HG02884 (cell line): Measurements from ENCODE around the gene HIVEP2.
"Not testable (repeated sequence)": the region's sequence is repeated elsewhere in the genome, so short reads cannot be mapped to it uniquely, and the experiment has no call there.

Source experiments
- ATAC-seq: cut with Tn5 transposase; IDR thresholded peaks from one replicate; pipeline ENCODE4 v1.9.1; 2021; ENCODE audit warnings: mild to moderate bottlenecking, moderate library complexity; ENCODE audit not compliant: unreplicated experiment

The HIVEP2 gene

GRCh38 chr6:142945049-142945445 is at the start of gene HIVEP2:
HIVEP2 (minus strand) TSS chr6:142945176; CDS start chr6:142774738, 170,438 bp downstream.
- ATAC-seq: peak; percentile 25

GRCh38 chr6:142993977-142994376 is 49.0 kb upstream of the HIVEP2 start:
- ATAC-seq: no peak

GRCh38 chr6:142987490-142987889 is 42.5 kb upstream of the HIVEP2 start:
- ATAC-seq: no peak

- no peak for ATAC-seq
Measured at GRCh38 chr6:142985281-142985680, 40.3 kb upstream of the HIVEP2 start.

- ATAC-seq: no peak
Measured at GRCh38 chr6:142984386-142984785, 39.4 kb upstream of the HIVEP2 start.

- ATAC-seq: no peak
Measured at GRCh38 chr6:142975365-142975764, 30.4 kb upstream of the HIVEP2 start.

GRCh38 chr6:142970941-142971340 is 26.0 kb upstream of the HIVEP2 start:
- not testable (repeated sequence) for ATAC-seq

GRCh38 chr6:142968601-142969000 is 23.6 kb upstream of the HIVEP2 start:
- no peak for ATAC-seq

- ATAC-seq: peak; percentile 57
Measured at GRCh38 chr6:142966294-142966693, 21.3 kb upstream of the HIVEP2 start.

GRCh38 chr6:142965164-142965563 is 20.2 kb upstream of the HIVEP2 start:
- no peak for ATAC-seq

GRCh38 chr6:142960098-142960497 is 15.1 kb upstream of the HIVEP2 start:
- ATAC-seq: no peak

- ATAC-seq: no peak
Measured at GRCh38 chr6:142958343-142958742, 13.4 kb upstream of the HIVEP2 start.

- ATAC-seq: no peak
Measured at GRCh38 chr6:142956726-142957125, 11.8 kb upstream of the HIVEP2 start.

- no peak for ATAC-seq
Measured at GRCh38 chr6:142954844-142955243, 9.9 kb upstream of the HIVEP2 start.

GRCh38 chr6:142953373-142954273 is 8.6 kb upstream of the HIVEP2 start:
- no peak for ATAC-seq

GRCh38 chr6:142952614-142953013 is 7.6 kb upstream of the HIVEP2 start:
- peak; percentile 77 for ATAC-seq

GRCh38 chr6:142950291-142950690 is 5.3 kb upstream of the HIVEP2 start:
- ATAC-seq: no peak

GRCh38 chr6:142947714-142948480 is 2.9 kb upstream of the HIVEP2 start:
- peak; percentile 24 for ATAC-seq

- peak; percentile 42 for ATAC-seq
Measured at GRCh38 chr6:142946924-142947713, 2.1 kb upstream of the HIVEP2 start.

- ATAC-seq: peak; percentile 24
Measured at GRCh38 chr6:142946181-142946923, 1.4 kb upstream of the HIVEP2 start.
